HG03066 (cell line): ENCODE measurements around the gene PTGDS.

Experiments used
- ATAC-seq: cut with Tn5 transposase; IDR thresholded peaks from one replicate; pipeline ENCODE4 v1.9.1; 2021; ENCODE audit warnings: low read depth; ENCODE audit not compliant: unreplicated experiment

Gene PTGDS

GRCh38 chr9:137007108-137007815 is 30.0 kb downstream of the PTGDS start:
- ATAC-seq: no peak

- ATAC-seq: no peak
These were observed 30.5 kb downstream of the PTGDS start for GRCh38 chr9:137007816-137008270.

GRCh38 chr9:137008312-137008711 is 31.0 kb downstream of the PTGDS start:
- ATAC-seq: no peak

GRCh38 chr9:137009217-137009616 is 31.9 kb downstream of the PTGDS start:
- ATAC-seq: no peak

- ATAC-seq: no peak
These were observed 32.8 kb downstream of the PTGDS start for GRCh38 chr9:137009938-137010732.

GRCh38 chr9:137011156-137011555 is 33.9 kb downstream of the PTGDS start:
- ATAC-seq: no peak

GRCh38 chr9:137011907-137012675 is 34.8 kb downstream of the PTGDS start:
- no peak for ATAC-seq

- ATAC-seq: no peak
These were observed 35.6 kb downstream of the PTGDS start for GRCh38 chr9:137012694-137013570.

- no peak for ATAC-seq
These were observed 36.3 kb downstream of the PTGDS start for GRCh38 chr9:137013571-137013940.

- ATAC-seq: no peak
These were observed 36.9 kb downstream of the PTGDS start for GRCh38 chr9:137014166-137014565.

GRCh38 chr9:137014776-137015539 is 37.7 kb downstream of the PTGDS start:
- no peak for ATAC-seq

GRCh38 chr9:137015540-137015930 is 38.2 kb downstream of the PTGDS start:
- ATAC-seq: no peak

- no peak for ATAC-seq
These were observed 38.7 kb downstream of the PTGDS start for GRCh38 chr9:137015976-137016375.

- no peak for ATAC-seq
These were observed 39.1 kb downstream of the PTGDS start for GRCh38 chr9:137016436-137016835.

GRCh38 chr9:137017071-137017470 is 39.8 kb downstream of the PTGDS start:
- ATAC-seq: no peak

- ATAC-seq: no peak
These were observed 40.6 kb downstream of the PTGDS start for GRCh38 chr9:137017791-137018497.

GRCh38 chr9:137018761-137019559 is 41.7 kb downstream of the PTGDS start:
- no peak for ATAC-seq
